OCI-LY7 (cell line): ENCODE results near the gene GTSE1. TPM values are rescaled to one million over a fixed set of nuclear protein-coding genes. Genes with fewer than 3 reads are reported as not detected.
A peak's percentile ranks its signal among the peaks of the same experiment; 100 is the strongest.

Experiments used
- BruUV-seq: library from RNA; stranded (reverse); fragments of 400-500 nt; replicated peaks from 2 replicates; lab custom pipeline; 2021; lab: Mats Ljungman, UMichigan
- CTCF ChIA-PET: fragments of 300-600 bp; sonication (Branson Sonifier 250); formaldehyde crosslinking; loops from one replicate; lab custom pipeline; 2022; ENCODE audit warnings: antibody characterized with exemption; ENCODE audit not compliant: unreplicated experiment; lab: Charles Lee
- POLR2A ChIA-PET: fragments of 300-600 bp; sonication (Branson Sonifier 250); formaldehyde crosslinking; loops from one replicate; lab custom pipeline; 2022; ENCODE audit warnings: antibody characterized with exemption; lab: Charles Lee
- DNase-seq: peaks from one replicate; pipeline ENCODE4 v3.0.0-alpha.2; 2015; ENCODE audit warnings: low spot score
- H2AFZ ChIP-seq: fragments of 200-600 bp; sonication (generic), shearing (Covaris generic); 2 replicates; pipeline ENCODE4 v1.6.1; 2014; ENCODE audit warnings: mild to moderate bottlenecking, antibody characterized with exemption, low read length, moderate library complexity
- H3K27ac ChIP-seq: fragments of 200-600 bp; sonication (generic); 2 replicates; pipeline ENCODE4 v1.5.1; 2014; ENCODE audit warnings: mixed run types, low read depth, mild to moderate bottlenecking, moderate library complexity, low read length, inconsistent platforms; ENCODE audit not compliant: poor library complexity, severe bottlenecking
- H3K36me3 ChIP-seq: fragments of 200-600 bp; sonication (generic); 2 replicates; pipeline ENCODE4 v1.6.1; 2014; ENCODE audit warnings: mild to moderate bottlenecking, antibody characterized with exemption, low read length, moderate library complexity, mixed read lengths; ENCODE audit not compliant: insufficient read depth
- H3K4me1 ChIP-seq: fragments of 200-600 bp; sonication (generic); 2 replicates; pipeline ENCODE4 v1.5.1; 2014; ENCODE audit warnings: mild to moderate bottlenecking, low read length; ENCODE audit not compliant: insufficient read depth, poor library complexity, severe bottlenecking
- H3K4me2 ChIP-seq: fragments of 200-600 bp; sonication (generic); 2 replicates; pipeline ENCODE4 v1.6.1; 2014; ENCODE audit warnings: mild to moderate bottlenecking, low read length
- H3K4me3 ChIP-seq: fragments of 200-600 bp; sonication (generic); 2 replicates; pipeline ENCODE4 v1.5.1; 2014; ENCODE audit warnings: mild to moderate bottlenecking, low read depth, low read length; ENCODE audit not compliant: poor library complexity, severe bottlenecking
- H3K79me2 ChIP-seq: fragments of 200-600 bp; sonication (generic); 2 replicates; pipeline ENCODE4 v1.6.1; 2016; ENCODE audit warnings: low read depth, mild to moderate bottlenecking, low read length, moderate library complexity, mixed read lengths; ENCODE audit not compliant: insufficient read depth
- H3K9me2 ChIP-seq: fragments of 200-600 bp; sonication (generic); 2 replicates; pipeline ENCODE4 v1.6.1; 2016; ENCODE audit warnings: mild to moderate bottlenecking, low read length, mixed read lengths; ENCODE audit not compliant: insufficient read depth
- H3K9me3 ChIP-seq: fragments of 200-600 bp; sonication (generic); 2 replicates; pipeline ENCODE4 v1.6.1; 2014; ENCODE audit warnings: mild to moderate bottlenecking, mixed run types, low read length, mixed read lengths
- H4K20me1 ChIP-seq: fragments of 200-600 bp; sonication (generic); 2 replicates; pipeline ENCODE4 v1.6.1; 2014; ENCODE audit warnings: mild to moderate bottlenecking, antibody characterized with exemption, low read length, moderate library complexity, mixed read lengths; ENCODE audit not compliant: insufficient read depth
- EZH2phosphoT487 ChIP-seq: fragments of 200-600 bp; sonication (generic); IDR thresholded peaks from 2 replicates; pipeline ENCODE4 v1.6.1; 2018; ENCODE audit warnings: low read depth, borderline replicate concordance, mild to moderate bottlenecking, mixed run types, antibody characterized with exemption, low read length, moderate library complexity, mixed read lengths
- intact Hi-C: fragments of 100-400 bp; cut with micrococcal nuclease; formaldehyde crosslinking; loops from one replicate; pipeline ENCODE4 v1.10.0; 2022; ENCODE audit not compliant: unreplicated experiment
- total RNA-seq, 2 experiments: library from RNA; depleted of rRNA in 1 of 2; stranded (reverse); fragments of >200 nt in 1 of 2; shearing (Covaris generic) in 1 of 2; gene quantifications; 2 replicates each; pipeline ENCODE4 v1.2.3, GENCODE V29; 2014 to 2022
- TF ChIP-seq, protein P1 (sequence below): fragments of 200-600 bp; sonication (generic); conservative IDR thresholded peaks from 2 replicates; pipeline ENCODE4 v1.5.1; 2014; ENCODE audit warnings: mild to moderate bottlenecking, antibody characterized with exemption, low read length, moderate library complexity, mixed read lengths

GTSE1 gene
- total RNA-seq, 2 experiments from 2014 or later: 54.7 to 109 TPM

- no peak for TF ChIP-seq EZH2phosphoT487
- TF ChIP-seq, protein P1, sequence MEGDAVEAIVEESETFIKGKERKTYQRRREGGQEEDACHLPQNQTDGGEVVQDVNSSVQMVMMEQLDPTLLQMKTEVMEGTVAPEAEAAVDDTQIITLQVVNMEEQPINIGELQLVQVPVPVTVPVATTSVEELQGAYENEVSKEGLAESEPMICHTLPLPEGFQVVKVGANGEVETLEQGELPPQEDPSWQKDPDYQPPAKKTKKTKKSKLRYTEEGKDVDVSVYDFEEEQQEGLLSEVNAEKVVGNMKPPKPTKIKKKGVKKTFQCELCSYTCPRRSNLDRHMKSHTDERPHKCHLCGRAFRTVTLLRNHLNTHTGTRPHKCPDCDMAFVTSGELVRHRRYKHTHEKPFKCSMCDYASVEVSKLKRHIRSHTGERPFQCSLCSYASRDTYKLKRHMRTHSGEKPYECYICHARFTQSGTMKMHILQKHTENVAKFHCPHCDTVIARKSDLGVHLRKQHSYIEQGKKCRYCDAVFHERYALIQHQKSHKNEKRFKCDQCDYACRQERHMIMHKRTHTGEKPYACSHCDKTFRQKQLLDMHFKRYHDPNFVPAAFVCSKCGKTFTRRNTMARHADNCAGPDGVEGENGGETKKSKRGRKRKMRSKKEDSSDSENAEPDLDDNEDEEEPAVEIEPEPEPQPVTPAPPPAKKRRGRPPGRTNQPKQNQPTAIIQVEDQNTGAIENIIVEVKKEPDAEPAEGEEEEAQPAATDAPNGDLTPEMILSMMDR: no peak
- ChIA-PET CTCF (no interaction called here), POLR2A (no interaction called here)
- Histone ChIP-seq H4K20me1 (0 out of 2 replicates have a peak, but pooled peaks cover 6% of the 10 kb centered on the region), H2AFZ (no peak overlapping the region), H3K27ac (no peak overlapping the region), H3K4me3 (no peak overlapping the region), H3K4me2 (no peak overlapping the region), H3K36me3 (peaks cover 89% of the 10 kb centered on the region), H3K9me3 (no peaks in the 10 kb centered on the region), H3K9me2 (no peaks in the 10 kb centered on the region), H3K79me2 (no peaks in the 10 kb centered on the region), H3K4me1 (no peaks in the 10 kb centered on the region)
- intact Hi-C loops: no loop called here
- no TSS peak for BruUV-seq
- peak; percentile 38 for DNase-seq
These were observed 56.2 kb downstream of the GTSE1 start for GRCh38 chr22:46352691-46353386.

DNA sequence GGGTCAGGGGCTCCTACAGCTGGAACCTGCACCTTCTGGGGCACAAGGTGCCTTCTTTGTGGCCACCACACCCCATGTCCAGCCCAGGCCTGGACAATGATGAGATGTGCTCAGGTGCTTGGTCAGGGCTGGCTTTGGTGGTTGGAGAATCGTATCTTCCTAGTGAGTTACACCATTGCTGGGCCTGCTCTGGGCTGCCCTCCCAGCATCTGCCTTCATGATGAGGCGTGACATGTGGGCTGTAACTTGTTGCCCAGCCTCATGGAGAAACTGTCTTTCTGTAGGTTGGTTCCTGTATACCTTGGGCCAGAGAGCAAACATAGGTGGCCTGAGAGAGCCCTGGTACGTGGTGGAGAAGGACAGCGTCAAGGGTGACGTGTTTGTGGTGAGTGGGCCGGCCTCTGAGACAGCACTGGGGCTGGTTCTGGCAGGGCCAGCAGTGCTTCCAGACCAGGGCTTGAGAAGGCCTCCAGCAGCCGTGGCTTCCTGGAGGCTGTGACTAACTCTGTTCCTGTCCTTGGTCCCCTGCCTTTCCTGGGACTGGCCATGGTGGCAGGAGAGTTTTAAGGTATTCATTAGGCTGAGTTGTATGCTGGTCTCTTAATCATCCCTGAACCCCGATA, 56.9 kb downstream of the GTSE1 start:
- CTCF ChIA-PET: no interaction called here
- H3K27ac ChIP-seq: no peak overlapping the region
- BruUV-seq: no TSS peak

More for the DNA sequence above, 56.9 kb downstream of the GTSE1 start:
- Histone ChIP-seq H4K20me1 (0 out of 2 replicates have a peak, but pooled peaks cover 6% of the 10 kb centered on the region), H3K36me3 (peaks cover 82% of the 10 kb centered on the region), H2AFZ (no peak overlapping the region), H3K4me3 (no peak overlapping the region), H3K4me2 (no peak overlapping the region), H3K4me1 (no peaks in the 10 kb centered on the region), H3K9me2 (no peaks in the 10 kb centered on the region), H3K79me2 (no peaks in the 10 kb centered on the region), H3K9me3 (no peaks in the 10 kb centered on the region)
- TF ChIP-seq, protein P1: no peak
- no peak for TF ChIP-seq EZH2phosphoT487
- POLR2A ChIA-PET: no interaction called here
- intact Hi-C loops: no loop called here
- DNase-seq: no peak
